Heart left ventricle (tissue), 16 donors: ENCODE results near the gene IWS1. TPM values are rescaled to one million over a fixed set of nuclear protein-coding genes. Genes with fewer than 3 reads are reported as not detected.

ENCODE experiments used
- ATAC-seq, 4 donors: fragments of 200-7000 bp; cut with Tn5 transposase; one replicate each; pipeline ENCODE4 v1.9.1; 2020 to 2022; ENCODE audit warnings: moderate library complexity in 4 of 4, mild to moderate bottlenecking in 3 of 4, moderate number of reproducible peaks in 1 of 4
- DNase-seq, 5 donors: peaks; one replicate each; pipeline ENCODE4 v3.0.0-alpha.2; 2020
- H3K27ac ChIP-seq, 12 donors: fragments of 200-600 bp; sonication (generic) in 4 of 12; one replicate each; pipeline versions ENCODE4 v1.5.0 to v1.8.0; 2016 to 2022; ENCODE audit warnings: mild to moderate bottlenecking in 2 of 12
- H3K27me3 ChIP-seq, 9 donors: fragments of 200-600 bp; sonication (generic) in 2 of 9; one replicate each; pipeline versions ENCODE4 v1.5.1 to v1.8.0; 2016 to 2022; ENCODE audit warnings: mild to moderate bottlenecking in 3 of 9
- H3K36me3 ChIP-seq, 9 donors: fragments of 200-600 bp; sonication (generic) in 2 of 9; one replicate each; pipeline versions ENCODE4 v1.5.0 to v1.8.0; 2018 to 2022; ENCODE audit warnings: mild to moderate bottlenecking in 2 of 9
- H3K4me1 ChIP-seq, 12 donors: fragments of 200-600 bp; sonication (generic) in 4 of 12; one replicate each; pipeline versions ENCODE4 v1.5.0 to v1.8.0; 2016 to 2022; ENCODE audit warnings: mild to moderate bottlenecking in 3 of 12
- H3K4me3 ChIP-seq, 12 donors: fragments of 200-600 bp; sonication (generic) in 4 of 12; one replicate each; pipeline versions ENCODE4 v1.5.0 to v1.8.0; 2017 to 2022; ENCODE audit warnings: mild to moderate bottlenecking in 9 of 12, moderate library complexity in 4 of 12
- H3K9me3 ChIP-seq, 12 donors: fragments of 200-600 bp; sonication (generic) in 4 of 12; one replicate each; pipeline versions ENCODE4 v1.5.0 to v1.8.0; 2016 to 2022; ENCODE audit warnings: mild to moderate bottlenecking in 1 of 12
- POLR2A ChIP-seq, 2 donors: fragments of 450-650 bp; IDR thresholded peaks; one replicate each; pipeline ENCODE4 v1.6.1; 2017; ENCODE audit warnings: antibody characterized with exemption in 2 of 2, mild to moderate bottlenecking in 2 of 2, moderate library complexity in 2 of 2
- WGBS, 4 donors: extraction: QIAGEN DNeasy Blood & Tissue Kit in 2 of 4; methylation state at CpG; one replicate each; pipeline versions ENCODE4 v1.1.5 to v1.1.7; 2013 to 2018; 5-methylcytosine and 5-hydroxymethylcytosine counted together
- intact Hi-C, 10 donors: fragments of 100-400 bp; cut with DNase I; formaldehyde crosslinking; loops; one replicate each; pipeline versions ENCODE4 v1.11.1 to v1.14.2; 2022
- polyA plus RNA-seq, 2 donors: library from polyadenylated mRNA; stranded (reverse); fragments of 200-250 nt; gene quantifications; one replicate each; pipeline ENCODE4 v1.2.3, GENCODE V29; 2013
- total RNA-seq, 9 donors: library from RNA; depleted of rRNA in 2 of 9; stranded (reverse); fragments of >200 nt in 2 of 9; fragmentation: NEBNext Ultra II Directional in 3 of 9; extraction: Animal tissue kit (Norgen Biotek cat#: 25700) in 3 of 9; gene quantifications; one replicate each; pipeline versions ENCODE4 v1.1.0 to v1.2.4, GENCODE V29; 2016 to 2023
- TF ChIP-seq, protein P1 (sequence below), 12 donors: fragments of 200-600 bp; sonication (generic) in 4 of 12; IDR thresholded peaks; one replicate each; pipeline versions ENCODE4 v1.5.0 to v1.8.0; 2018 to 2022; ENCODE audit warnings: antibody characterized with exemption in 12 of 12, mild to moderate bottlenecking in 5 of 12
- donor health status: ischemic (EF 13 %, LVEDD 7.1; RV severe dilation, severe dysfunction).
- donor health status: healthy with polysubstance abuse.
- donor health status: DM: no; HTN: yes; CAD: no.
- donor health status: DM: no; HTN: no; CAD: no.
- donor health status: ischemic (EF 25% LVEDD 6.9; RV normal size, moderate dysfunction).
- donor health status: ischemic (EF 25% LVEDD 5.7; RV mildly dilated, moderate dysfunction).
- donor health status: healthy.
- donor health status: DM: yes; HTN: yes; CAD: no.
- donor health status: ischemic (EF 35%, LVEDD 5.7; RV mildly dilated, moderate dysfunction).
- donor health status: nonischemic (EF 11% LVEDD 7.7; RV severe dilation, severe dysfunction).
- donor health status: DM: yes; HTN: yes; CAD: no.
- donor health status: PGD.
- donor health status: ischemic (EF 29% LVEDD 5.4; RV normal size, mild dysfunction).
- donor health status: nonischemic (EF 23%, LVEDD 6.1; RV moderate dilation, normal function).

IWS1 gene
- total and polyA plus RNA-seq, 11 donors, result 37.6 to 62.2 (median 46.5) TPM

DNA sequence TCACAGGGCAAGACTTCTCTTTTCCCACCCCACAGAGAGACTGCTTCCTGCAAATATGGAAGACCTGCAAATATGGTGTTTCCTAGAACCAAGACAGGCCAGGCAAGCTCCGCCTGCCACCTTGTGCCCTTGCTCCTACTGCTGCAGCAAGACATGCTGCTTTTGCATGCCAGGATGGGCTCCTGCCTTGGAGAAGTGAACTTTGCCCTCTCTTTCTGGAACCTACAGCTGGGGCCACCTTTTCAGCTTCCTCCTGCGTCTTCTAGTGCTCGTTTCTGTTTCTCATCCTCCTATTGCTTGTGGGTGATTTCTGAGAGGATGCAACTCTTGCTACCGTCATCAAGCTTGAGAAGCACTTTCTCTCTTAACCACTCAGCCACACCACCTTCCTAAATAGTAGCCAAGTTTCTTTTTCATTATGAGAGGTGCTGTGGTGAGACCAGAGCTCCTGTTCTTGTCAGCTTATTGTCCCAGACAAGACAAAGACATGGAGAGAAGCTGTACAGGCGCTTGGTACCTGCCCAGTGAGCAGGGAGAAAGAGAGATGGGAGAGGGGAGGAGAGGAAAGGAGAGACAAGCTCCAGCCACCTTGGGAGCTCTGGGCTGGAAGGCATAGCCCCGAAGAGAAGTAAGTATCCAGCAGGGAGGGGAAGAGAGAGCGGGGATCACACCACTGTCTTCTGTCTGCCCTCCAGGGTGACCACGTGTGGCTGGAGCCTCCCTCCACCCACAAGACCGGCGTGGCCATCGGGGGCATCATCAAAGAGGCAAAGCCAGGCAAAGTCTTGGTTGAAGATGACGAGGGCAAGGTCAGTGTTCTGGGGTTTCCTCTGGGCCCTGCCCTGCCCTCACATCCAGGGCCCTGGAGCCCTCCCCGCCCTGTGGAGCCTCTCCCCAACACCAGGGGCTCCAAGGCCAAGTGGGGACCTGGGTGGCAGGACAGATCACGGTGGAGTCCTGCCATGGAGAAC, 37.5 kb upstream of the IWS1 start:
- H3K27ac ChIP-seq, result peak overlapping the region in 1 of 12 donors; percentile 67
- H3K4me1 ChIP-seq, result peaks cover 0 to 15% (median 5%) of the 10 kb centered on the region in 12 donors
- WGBS, 4 donors, result 84 to 94% (median 87%) methylated on average over 11 to 14 of the region's 14 CpGs
- peaks cover 0 to 5% (median 0%) of the 10 kb centered on the region in 12 donors for H3K9me3 ChIP-seq
- H3K27me3 ChIP-seq, result no peaks in the 10 kb centered on the region
- intact Hi-C loops, result no loop called here
- no peak for TF ChIP-seq POLR2A (IDR thresholded peaks at IDR 0.05)
- TF ChIP-seq, protein P1, sequence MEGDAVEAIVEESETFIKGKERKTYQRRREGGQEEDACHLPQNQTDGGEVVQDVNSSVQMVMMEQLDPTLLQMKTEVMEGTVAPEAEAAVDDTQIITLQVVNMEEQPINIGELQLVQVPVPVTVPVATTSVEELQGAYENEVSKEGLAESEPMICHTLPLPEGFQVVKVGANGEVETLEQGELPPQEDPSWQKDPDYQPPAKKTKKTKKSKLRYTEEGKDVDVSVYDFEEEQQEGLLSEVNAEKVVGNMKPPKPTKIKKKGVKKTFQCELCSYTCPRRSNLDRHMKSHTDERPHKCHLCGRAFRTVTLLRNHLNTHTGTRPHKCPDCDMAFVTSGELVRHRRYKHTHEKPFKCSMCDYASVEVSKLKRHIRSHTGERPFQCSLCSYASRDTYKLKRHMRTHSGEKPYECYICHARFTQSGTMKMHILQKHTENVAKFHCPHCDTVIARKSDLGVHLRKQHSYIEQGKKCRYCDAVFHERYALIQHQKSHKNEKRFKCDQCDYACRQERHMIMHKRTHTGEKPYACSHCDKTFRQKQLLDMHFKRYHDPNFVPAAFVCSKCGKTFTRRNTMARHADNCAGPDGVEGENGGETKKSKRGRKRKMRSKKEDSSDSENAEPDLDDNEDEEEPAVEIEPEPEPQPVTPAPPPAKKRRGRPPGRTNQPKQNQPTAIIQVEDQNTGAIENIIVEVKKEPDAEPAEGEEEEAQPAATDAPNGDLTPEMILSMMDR (IDR thresholded peaks at IDR 0.05), result no peak
- ATAC-seq, result no peak
- no peaks in the 10 kb centered on the region for H3K36me3 ChIP-seq
- no peak for DNase-seq
- H3K4me3 ChIP-seq, result no peak overlapping the region

DNA sequence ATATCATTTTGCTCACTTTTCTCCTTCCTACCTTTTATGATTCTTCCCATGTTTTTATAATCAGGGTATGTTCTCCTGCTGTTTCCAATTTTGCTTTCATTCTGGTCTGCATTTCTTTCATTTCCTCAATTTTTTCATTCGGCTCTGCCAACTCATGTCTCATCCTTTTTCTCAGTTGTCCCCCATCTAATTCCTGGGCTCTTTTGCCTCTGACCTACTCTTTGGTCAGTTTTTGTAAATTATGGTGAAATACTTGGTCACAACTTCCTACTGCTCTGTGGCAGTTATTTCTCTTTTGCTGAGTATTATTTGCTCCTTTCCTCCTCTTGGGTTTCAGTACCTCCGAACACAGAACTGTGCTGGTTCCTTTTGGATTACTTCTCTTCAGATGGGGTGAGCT, 36.6 kb upstream of the IWS1 start:
- Histone ChIP-seq H3K27ac (peak overlapping the region in 1 of 12 donors; percentile 67), H3K4me1 (peaks cover 0 to 10% (median 0%) of the 10 kb centered on the region in 12 donors), H3K4me3 (no peak overlapping the region), H3K9me3 (peaks cover 0 to 5% (median 0%) of the 10 kb centered on the region in 12 donors), H3K27me3 (no peaks in the 10 kb centered on the region), H3K36me3 (no peaks in the 10 kb centered on the region)
- WGBS, 4 donors, result 89 to 91% (median 90%) methylated on average over 2 of the region's 2 CpGs
- TF ChIP-seq, protein P1 (IDR thresholded peaks at IDR 0.05), result no peak
- no peak for TF ChIP-seq POLR2A (IDR thresholded peaks at IDR 0.05)
- intact Hi-C loops, result no loop called here
- ATAC-seq (no peak), DNase-seq (no peak)

DNA sequence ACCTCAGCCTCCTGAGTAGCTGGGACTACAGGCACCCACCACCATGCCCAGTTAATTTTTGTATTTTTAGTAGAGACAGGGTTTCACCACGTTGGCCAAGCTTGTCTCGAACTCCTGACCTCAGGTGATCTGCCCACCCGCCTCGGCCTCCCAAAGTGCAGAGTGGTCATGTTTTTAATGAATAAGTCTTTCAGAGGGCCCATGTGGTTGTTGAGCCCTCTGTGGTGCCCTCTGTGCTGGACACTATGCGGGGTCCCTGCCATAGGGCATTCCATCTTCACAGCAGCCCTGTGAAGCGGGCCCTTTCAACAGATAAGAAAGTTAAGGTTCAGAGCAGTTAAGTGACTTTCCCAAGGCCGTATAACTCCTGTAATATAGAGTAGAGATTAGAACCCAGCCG, 35.1 kb upstream of the IWS1 start:
- no peak for DNase-seq
- 87 to 95% (median 92%) methylated on average over 8 of the region's 8 CpGs for WGBS, 4 donors

DNA sequence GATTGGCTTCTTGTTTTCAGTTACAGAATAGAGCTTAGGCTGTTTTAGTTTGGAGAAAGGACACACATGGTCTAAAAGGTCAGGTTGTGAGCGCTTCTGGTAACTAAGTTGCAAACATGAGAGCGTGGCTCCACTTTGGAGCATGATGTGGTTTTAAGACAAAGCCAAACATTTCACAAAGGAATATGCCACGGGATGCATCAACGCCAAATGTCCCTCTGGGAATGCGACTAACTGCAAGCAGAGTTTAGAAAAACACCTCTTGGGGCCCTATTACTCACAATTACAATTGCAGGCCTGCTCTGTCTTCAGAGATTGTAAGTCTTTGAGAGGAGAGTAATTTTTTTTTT, 34.6 kb upstream of the IWS1 start:
- Histone ChIP-seq H3K27me3 (no peaks in the 10 kb centered on the region), H3K36me3 (no peaks in the 10 kb centered on the region), H3K27ac (no peak overlapping the region), H3K4me1 (peaks cover 0 to 10% (median 0%) of the 10 kb centered on the region in 12 donors), H3K9me3 (peaks cover 0 to 18% (median 0%) of the 10 kb centered on the region in 12 donors), H3K4me3 (no peak overlapping the region)
- ATAC-seq (no peak), DNase-seq (no peak)
- 84 to 93% (median 88%) methylated on average over 5 of the region's 5 CpGs for WGBS, 4 donors
- intact Hi-C loops, result no loop called here
- TF ChIP-seq POLR2A (IDR thresholded peaks at IDR 0.05), result no peak
- TF ChIP-seq, protein P1 (IDR thresholded peaks at IDR 0.05), result no peak

More for the DNA sequence above, 35.1 kb upstream of the IWS1 start:
- H3K27me3 ChIP-seq, result no peaks in the 10 kb centered on the region
- H3K4me3 ChIP-seq, result no peak overlapping the region
- intact Hi-C loops, result no loop called here
- no peak for TF ChIP-seq POLR2A (IDR thresholded peaks at IDR 0.05)
- TF ChIP-seq, protein P1 (IDR thresholded peaks at IDR 0.05), result no peak
- ATAC-seq, result no peak
- H3K27ac ChIP-seq, result no peak overlapping the region
- H3K9me3 ChIP-seq, result peaks cover 0 to 13% (median 0%) of the 10 kb centered on the region in 12 donors
- no peaks in the 10 kb centered on the region for H3K36me3 ChIP-seq
- H3K4me1 ChIP-seq, result peaks cover 0 to 10% (median 0%) of the 10 kb centered on the region in 12 donors
